Right lobe of liver (tissue), 4 donors: ENCODE measurements around the gene USP14.

Source experiments
- POLR2A ChIP-seq: fragments of 450-650 bp; IDR thresholded peaks from one replicate; pipeline ENCODE4 v1.6.1; 2017; ENCODE audit warnings: antibody characterized with exemption, mild to moderate bottlenecking
- TF ChIP-seq, protein P1 (sequence below), 4 donors: fragments of 200-600 bp in 3 of 4; fragments of 450-650 bp in 1 of 4; IDR thresholded peaks; one replicate each; pipeline versions ENCODE4 v1.5.1 to v1.8.0; 2016 to 2022; ENCODE audit warnings: antibody characterized with exemption in 4 of 4, mild to moderate bottlenecking in 2 of 4
- donor health status: DM: no; HTN: no; CAD: no.
- donor health status: DM: no; HTN: no; CAD: no.
- donor health status: DM: no; HTN: yes; CAD: no.

DNA sequence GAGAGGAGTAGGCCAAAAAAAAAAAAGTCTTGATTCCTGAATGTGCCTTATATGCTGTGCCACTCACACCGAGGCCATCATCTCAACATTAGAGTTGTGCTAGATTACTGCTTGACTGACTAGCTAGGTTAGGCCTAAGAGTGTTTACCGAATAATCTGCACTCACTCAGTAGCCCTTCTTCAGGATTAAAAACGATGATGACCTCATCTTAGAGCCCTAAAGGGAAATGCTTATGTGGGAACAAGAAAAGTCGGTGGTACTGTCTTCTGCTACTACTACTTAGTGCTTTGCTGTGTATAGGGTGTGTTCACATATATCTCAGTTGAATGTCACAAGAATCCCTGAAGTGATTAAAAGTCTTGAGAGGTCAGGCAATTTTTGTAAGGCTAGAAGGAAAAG, 55.1 kb downstream of the USP14 start:
- TF ChIP-seq POLR2A, result no peak
- TF ChIP-seq, protein P1, sequence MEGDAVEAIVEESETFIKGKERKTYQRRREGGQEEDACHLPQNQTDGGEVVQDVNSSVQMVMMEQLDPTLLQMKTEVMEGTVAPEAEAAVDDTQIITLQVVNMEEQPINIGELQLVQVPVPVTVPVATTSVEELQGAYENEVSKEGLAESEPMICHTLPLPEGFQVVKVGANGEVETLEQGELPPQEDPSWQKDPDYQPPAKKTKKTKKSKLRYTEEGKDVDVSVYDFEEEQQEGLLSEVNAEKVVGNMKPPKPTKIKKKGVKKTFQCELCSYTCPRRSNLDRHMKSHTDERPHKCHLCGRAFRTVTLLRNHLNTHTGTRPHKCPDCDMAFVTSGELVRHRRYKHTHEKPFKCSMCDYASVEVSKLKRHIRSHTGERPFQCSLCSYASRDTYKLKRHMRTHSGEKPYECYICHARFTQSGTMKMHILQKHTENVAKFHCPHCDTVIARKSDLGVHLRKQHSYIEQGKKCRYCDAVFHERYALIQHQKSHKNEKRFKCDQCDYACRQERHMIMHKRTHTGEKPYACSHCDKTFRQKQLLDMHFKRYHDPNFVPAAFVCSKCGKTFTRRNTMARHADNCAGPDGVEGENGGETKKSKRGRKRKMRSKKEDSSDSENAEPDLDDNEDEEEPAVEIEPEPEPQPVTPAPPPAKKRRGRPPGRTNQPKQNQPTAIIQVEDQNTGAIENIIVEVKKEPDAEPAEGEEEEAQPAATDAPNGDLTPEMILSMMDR (IDR thresholded peaks at IDR 0.05), result no peak
